Measurements from ENCODE around the gene SOD1. TPM values are rescaled to one million over a fixed set of nuclear protein-coding genes. Genes with fewer than 3 reads are reported as not detected.
A peak's percentile ranks its signal among the peaks of the same experiment; 100 is the strongest.

Gene SOD1
- total RNA-seq, 1 donor from 2014 or later: 164 TPM

- no peak overlapping the region for H3K27ac Mint-ChIP-seq
Measured at GRCh38 chr21:31658053-31658452, 1.4 kb upstream of the SOD1 start.

GRCh38 chr21:31659286-31659535, 282 bp upstream of the SOD1 start:
- DNase-seq (ENCODE audit: low spot score, unreplicated experiment): no peak
- Mint-ChIP-seq H3K36me3 (ENCODE audit: insufficient read depth) (peaks cover 14% of the 10 kb centered on the region), H3K4me3 (ENCODE audit: low read depth) (peak overlapping the region; percentile 95), H3K4me1 (ENCODE audit: low read depth) (peaks cover 9% of the 10 kb centered on the region), H3K9me3 (ENCODE audit: low read depth) (peaks cover 3% of the 10 kb centered on the region), H3K27ac (peak overlapping the region; percentile 99), H3K27me3 (no peaks in the 10 kb centered on the region)
- TF ChIP-seq CTCF (IDR thresholded peaks at IDR 0.05; ENCODE audit: unreplicated experiment): peak; percentile 9

More at GRCh38 chr21:31658053-31658452, 1.4 kb upstream of the SOD1 start:
- Mint-ChIP-seq H3K4me1 (ENCODE audit: low read depth) (peaks cover 9% of the 10 kb centered on the region), H3K36me3 (ENCODE audit: insufficient read depth) (peaks cover 11% of the 10 kb centered on the region), H3K27me3 (no peaks in the 10 kb centered on the region), H3K4me3 (ENCODE audit: low read depth) (no peak overlapping the region), H3K9me3 (ENCODE audit: low read depth) (peaks cover 3% of the 10 kb centered on the region)
- no peak for TF ChIP-seq CTCF (IDR thresholded peaks at IDR 0.05; ENCODE audit: unreplicated experiment)
- DNase-seq (ENCODE audit: low spot score, unreplicated experiment): no peak

- no peak for TF ChIP-seq CTCF (IDR thresholded peaks at IDR 0.05; ENCODE audit: unreplicated experiment)
- H3K27me3 Mint-ChIP-seq: no peaks in the 10 kb centered on the region
- H3K4me1 Mint-ChIP-seq (ENCODE audit: low read depth): peaks cover 11% of the 10 kb centered on the region
- H3K27ac Mint-ChIP-seq: peak overlapping the region; percentile 93
- H3K36me3 Mint-ChIP-seq (ENCODE audit: insufficient read depth): peaks cover 16% of the 10 kb centered on the region
- H3K4me3 Mint-ChIP-seq (ENCODE audit: low read depth): peak overlapping the region; percentile 92
- DNase-seq (ENCODE audit: low spot score, unreplicated experiment): no peak
- H3K9me3 Mint-ChIP-seq (ENCODE audit: low read depth): no peaks in the 10 kb centered on the region
Measured at GRCh38 chr21:31660259-31660565, 719 bp downstream of the SOD1 start.

GRCh38 chr21:31660591-31660990, 1.1 kb downstream of the SOD1 start:
- no peaks in the 10 kb centered on the region for H3K27me3 Mint-ChIP-seq
- H3K36me3 Mint-ChIP-seq (ENCODE audit: insufficient read depth): peaks cover 20% of the 10 kb centered on the region
- no peaks in the 10 kb centered on the region for H3K9me3 Mint-ChIP-seq (ENCODE audit: low read depth)
- peak overlapping the region; percentile 92 for H3K4me3 Mint-ChIP-seq (ENCODE audit: low read depth)
- no peak for DNase-seq (ENCODE audit: low spot score, unreplicated experiment)
- H3K4me1 Mint-ChIP-seq (ENCODE audit: low read depth): peaks cover 13% of the 10 kb centered on the region
- H3K27ac Mint-ChIP-seq: peak overlapping the region; percentile 93
- TF ChIP-seq CTCF (IDR thresholded peaks at IDR 0.05; ENCODE audit: unreplicated experiment): no peak

- H3K36me3 Mint-ChIP-seq (ENCODE audit: insufficient read depth): peaks cover 29% of the 10 kb centered on the region
- TF ChIP-seq CTCF (IDR thresholded peaks at IDR 0.05; ENCODE audit: unreplicated experiment): no peak
- H3K27ac Mint-ChIP-seq: no peak overlapping the region
- H3K4me3 Mint-ChIP-seq (ENCODE audit: low read depth): no peak overlapping the region
- no peak for DNase-seq (ENCODE audit: low spot score, unreplicated experiment)
- no peaks in the 10 kb centered on the region for H3K27me3 Mint-ChIP-seq
- H3K4me1 Mint-ChIP-seq (ENCODE audit: low read depth): peaks cover 13% of the 10 kb centered on the region
- H3K9me3 Mint-ChIP-seq (ENCODE audit: low read depth): no peaks in the 10 kb centered on the region
Measured at GRCh38 chr21:31663584-31664249, 4.2 kb downstream of the SOD1 start.
